ENCODE measurements around the gene RPIA.

- TF ChIP-seq EZH2phosphoT487 (IDR thresholded peaks at IDR 0.05; ENCODE audit: low read depth) (no peak), CTCF (IDR thresholded peaks at IDR 0.05; ENCODE audit: low read depth, low read length) (no peak)
These were observed 15.5 kb downstream of the RPIA start for GRCh38 chr2:88707003-88707402.

Measured in OCI-LY3 (cell line).